Effector memory CD8-positive, alpha-beta T cell (primary cell): ENCODE data around the gene ATRN.

Experiments used
- ATAC-seq: fragments of 150-1000 bp; cut with Tn5 transposase; replicated peaks from 2 replicates; pipeline ENCODE4 v1.10.0; 2021; ENCODE audit warnings: mild to moderate bottlenecking, moderate library complexity
- DNase-seq, 3 experiments: peaks; one replicate each; pipeline ENCODE4 v3.0.0; 2021
- H3K27ac Mint-ChIP-seq, 2 donors: one replicate each; pipeline ENCODE4 v1.8.0; 2022; ENCODE audit warnings: mild to moderate bottlenecking in 2 of 2, mixed read lengths in 2 of 2, moderate library complexity in 2 of 2
- H3K27me3 Mint-ChIP-seq, 2 donors: one replicate each; pipeline ENCODE4 v1.8.0; 2022; ENCODE audit warnings: mixed read lengths in 2 of 2
- H3K36me3 Mint-ChIP-seq: one replicate; pipeline ENCODE4 v1.8.0; 2022; ENCODE audit warnings: mild to moderate bottlenecking, moderate library complexity, mixed read lengths; ENCODE audit not compliant: insufficient read depth
- H3K4me1 Mint-ChIP-seq, 2 donors: one replicate each; pipeline ENCODE4 v1.8.0; 2022; ENCODE audit warnings: low read depth in 2 of 2, mixed read lengths in 2 of 2
- H3K4me3 Mint-ChIP-seq, 2 donors: one replicate each; pipeline ENCODE4 v1.8.0; 2022; ENCODE audit warnings: mild to moderate bottlenecking in 2 of 2, mixed read lengths in 2 of 2, moderate library complexity in 2 of 2
- H3K9me3 Mint-ChIP-seq, 2 donors: one replicate each; pipeline ENCODE4 v1.8.0; 2022; ENCODE audit warnings: mixed read lengths in 2 of 2

Gene ATRN

DNA sequence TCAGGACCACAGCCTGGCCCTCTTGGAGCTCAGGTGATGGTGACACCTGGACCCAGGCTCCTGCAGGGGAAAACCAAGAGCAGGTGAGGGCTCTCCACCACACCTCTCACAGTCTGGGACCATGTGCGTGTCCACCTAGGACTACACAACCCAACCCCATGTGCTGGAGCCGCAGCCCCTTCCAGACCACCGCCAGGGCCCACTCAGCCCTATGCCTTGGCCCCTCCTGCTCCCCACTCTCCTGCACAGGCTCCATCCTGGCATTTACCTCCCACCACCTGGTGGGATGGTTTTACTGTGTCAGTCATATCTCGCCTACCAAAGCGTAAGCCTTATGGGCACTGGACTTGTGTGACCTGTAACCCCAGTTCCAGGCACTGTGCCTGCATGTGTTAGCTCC is 224.0 kb downstream of the ATRN start:
- Mint-ChIP-seq H3K4me3 (no peak overlapping the region), H3K9me3 (no peaks in the 10 kb centered on the region), H3K27ac (no peak overlapping the region), H3K27me3 (peaks cover 0 to 13% of the 10 kb centered on the region in 2 donors), H3K36me3 (no peaks in the 10 kb centered on the region), H3K4me1 (no peaks in the 10 kb centered on the region)
- ATAC-seq (no peak), DNase-seq (no peak)

GRCh38 chr20:3696200-3696599 is 225.4 kb downstream of the ATRN start:
- H3K27ac Mint-ChIP-seq, result no peak overlapping the region
- H3K9me3 Mint-ChIP-seq, result no peaks in the 10 kb centered on the region
- no peak overlapping the region for H3K4me3 Mint-ChIP-seq
- no peak for DNase-seq
- no peaks in the 10 kb centered on the region for H3K36me3 Mint-ChIP-seq
- ATAC-seq, result no peak
- no peaks in the 10 kb centered on the region for H3K4me1 Mint-ChIP-seq
- H3K27me3 Mint-ChIP-seq, result peaks cover 0 to 13% of the 10 kb centered on the region in 2 donors

GRCh38 chr20:3696745-3697587 is 226.1 kb downstream of the ATRN start:
- Mint-ChIP-seq H3K4me3 (no peak overlapping the region), H3K36me3 (no peaks in the 10 kb centered on the region), H3K27ac (no peak overlapping the region), H3K4me1 (no peaks in the 10 kb centered on the region), H3K9me3 (no peaks in the 10 kb centered on the region), H3K27me3 (peaks cover 0 to 21% of the 10 kb centered on the region in 2 donors)
- DNase-seq, result no peak
- no peak for ATAC-seq

DNA sequence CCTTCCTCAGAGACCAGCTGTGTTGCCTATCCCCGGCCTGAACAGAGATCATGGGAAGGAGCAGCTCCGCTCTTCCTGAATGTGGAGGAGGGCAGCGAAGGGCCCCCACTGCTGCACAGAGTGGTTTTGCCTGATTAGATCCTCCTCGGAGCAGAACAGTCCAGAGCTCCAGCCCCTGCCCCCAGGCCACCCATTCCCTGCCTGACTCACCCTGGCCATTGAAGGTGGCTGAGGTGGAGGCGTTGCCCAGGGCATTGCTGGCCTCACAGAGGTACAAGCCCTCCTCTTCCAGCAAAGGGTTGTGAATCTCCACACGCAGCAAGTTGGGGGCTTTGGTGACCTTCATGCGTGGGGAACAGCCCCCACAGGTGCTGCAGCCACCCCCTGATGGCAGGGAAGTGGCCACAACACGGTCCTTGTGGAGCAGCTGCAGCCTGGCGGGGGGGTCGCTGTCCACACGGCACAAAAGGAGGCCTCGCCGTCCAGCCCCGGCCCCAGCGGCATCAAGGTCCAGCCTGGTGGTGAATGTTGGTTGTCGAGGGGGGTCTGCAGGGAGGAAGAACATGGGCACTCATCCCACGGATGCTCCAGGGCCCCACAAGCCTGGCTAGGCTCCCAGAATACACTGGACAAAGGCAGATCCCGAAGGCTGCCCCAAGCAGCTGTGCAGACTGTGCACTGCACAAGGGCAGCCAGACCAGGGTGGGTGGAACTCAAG is 226.9 kb downstream of the ATRN start:
- DNase-seq (no peak), ATAC-seq (no peak)
- Mint-ChIP-seq H3K4me3 (no peak overlapping the region), H3K27me3 (peaks cover 0 to 29% of the 10 kb centered on the region in 2 donors), H3K27ac (no peak overlapping the region), H3K4me1 (no peaks in the 10 kb centered on the region), H3K9me3 (no peaks in the 10 kb centered on the region), H3K36me3 (no peaks in the 10 kb centered on the region)

DNA sequence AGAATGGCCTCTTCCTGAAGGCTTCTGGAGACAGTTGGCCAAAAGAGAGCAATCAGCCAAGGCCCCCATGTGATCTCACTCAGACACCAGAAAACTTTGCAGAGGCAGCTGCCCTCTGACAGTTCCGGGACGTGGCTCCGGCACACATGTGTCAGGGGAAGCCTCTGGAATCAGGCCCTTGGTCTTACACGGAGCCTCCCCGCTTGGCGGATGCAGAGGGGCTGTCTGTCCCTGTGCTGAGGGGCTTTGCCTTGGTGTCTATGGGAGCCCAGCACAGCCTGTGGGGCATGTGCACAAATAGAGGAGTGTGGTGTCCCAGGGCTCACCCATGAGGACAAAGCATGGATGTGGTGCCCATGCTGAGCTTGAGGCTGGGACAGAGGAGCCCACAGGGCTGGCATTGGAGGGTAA is 227.8 kb downstream of the ATRN start:
- Mint-ChIP-seq H3K9me3 (no peaks in the 10 kb centered on the region), H3K4me1 (no peaks in the 10 kb centered on the region), H3K27me3 (peaks cover 3 to 37% of the 10 kb centered on the region in 2 donors), H3K4me3 (no peak overlapping the region), H3K36me3 (no peaks in the 10 kb centered on the region), H3K27ac (no peak overlapping the region)
- ATAC-seq, result no peak
- DNase-seq, result no peak

- Mint-ChIP-seq H3K27ac (no peak overlapping the region), H3K9me3 (no peaks in the 10 kb centered on the region), H3K4me1 (no peaks in the 10 kb centered on the region), H3K27me3 (peaks cover 5 to 42% of the 10 kb centered on the region in 2 donors), H3K36me3 (no peaks in the 10 kb centered on the region), H3K4me3 (no peak overlapping the region)
- no peak for DNase-seq
- no peak for ATAC-seq
These were observed 228.2 kb downstream of the ATRN start for GRCh38 chr20:3699037-3699436.
